ENCODE data around the gene SLC48A1.

Gene SLC48A1

DNA sequence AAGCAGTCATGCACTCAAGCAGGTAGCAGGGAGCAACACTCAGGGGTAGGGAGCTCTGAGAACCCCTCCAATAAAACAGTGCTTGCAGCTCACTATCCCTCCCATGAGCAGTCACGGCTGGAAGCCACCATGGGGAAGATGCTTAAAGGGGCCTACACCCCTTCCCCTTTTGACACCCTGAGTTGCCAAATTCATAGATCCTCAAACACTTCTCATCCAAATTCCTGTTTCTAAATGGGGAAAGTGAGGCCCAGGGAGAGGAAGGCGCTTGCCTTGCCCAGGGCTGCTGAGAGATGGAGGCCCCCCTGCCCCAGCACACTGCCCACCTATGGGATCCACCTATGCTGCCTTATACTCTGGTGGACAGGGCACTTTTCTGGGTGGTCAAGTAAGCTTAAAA, 40.5 kb upstream of the SLC48A1 start:
- TF ChIP-seq, protein P1, sequence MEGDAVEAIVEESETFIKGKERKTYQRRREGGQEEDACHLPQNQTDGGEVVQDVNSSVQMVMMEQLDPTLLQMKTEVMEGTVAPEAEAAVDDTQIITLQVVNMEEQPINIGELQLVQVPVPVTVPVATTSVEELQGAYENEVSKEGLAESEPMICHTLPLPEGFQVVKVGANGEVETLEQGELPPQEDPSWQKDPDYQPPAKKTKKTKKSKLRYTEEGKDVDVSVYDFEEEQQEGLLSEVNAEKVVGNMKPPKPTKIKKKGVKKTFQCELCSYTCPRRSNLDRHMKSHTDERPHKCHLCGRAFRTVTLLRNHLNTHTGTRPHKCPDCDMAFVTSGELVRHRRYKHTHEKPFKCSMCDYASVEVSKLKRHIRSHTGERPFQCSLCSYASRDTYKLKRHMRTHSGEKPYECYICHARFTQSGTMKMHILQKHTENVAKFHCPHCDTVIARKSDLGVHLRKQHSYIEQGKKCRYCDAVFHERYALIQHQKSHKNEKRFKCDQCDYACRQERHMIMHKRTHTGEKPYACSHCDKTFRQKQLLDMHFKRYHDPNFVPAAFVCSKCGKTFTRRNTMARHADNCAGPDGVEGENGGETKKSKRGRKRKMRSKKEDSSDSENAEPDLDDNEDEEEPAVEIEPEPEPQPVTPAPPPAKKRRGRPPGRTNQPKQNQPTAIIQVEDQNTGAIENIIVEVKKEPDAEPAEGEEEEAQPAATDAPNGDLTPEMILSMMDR (IDR thresholded peaks at IDR 0.05; ENCODE audit: low read depth, low read length, missing control alignments) = no peak
- H3K4me3 ChIP-seq (ENCODE audit: low read depth, low read length) = no peak overlapping the region
- in situ Hi-C loops (cut with HindIII; ENCODE audit: low sequenced_read_pairs) = no loop called here
- DNase-seq (ENCODE audit: low read depth) = no peak

DNA sequence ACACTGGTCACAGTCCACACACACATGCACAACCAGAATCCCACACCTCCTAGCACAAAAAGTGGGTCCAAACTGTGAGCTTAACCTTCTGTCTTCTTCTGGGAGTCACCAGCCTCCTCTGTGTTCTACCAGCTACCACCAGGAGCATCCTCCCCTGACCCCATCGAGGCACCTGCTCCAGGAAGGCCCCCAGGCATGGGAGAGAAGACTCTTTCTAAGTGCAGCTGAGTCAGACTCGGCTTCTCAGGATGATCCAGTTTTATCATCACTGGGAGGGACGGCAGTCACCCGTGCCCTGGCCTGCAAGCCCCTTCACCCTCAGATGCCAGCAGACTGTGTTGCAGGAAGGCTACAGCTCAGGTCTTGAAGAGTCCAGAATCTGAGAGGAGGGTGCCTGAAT, 39.9 kb upstream of the SLC48A1 start:
- in situ Hi-C loops (cut with HindIII; ENCODE audit: low sequenced_read_pairs) = no loop called here
- TF ChIP-seq, protein P1 (IDR thresholded peaks at IDR 0.05; ENCODE audit: low read depth, low read length, missing control alignments) = no peak

DNA sequence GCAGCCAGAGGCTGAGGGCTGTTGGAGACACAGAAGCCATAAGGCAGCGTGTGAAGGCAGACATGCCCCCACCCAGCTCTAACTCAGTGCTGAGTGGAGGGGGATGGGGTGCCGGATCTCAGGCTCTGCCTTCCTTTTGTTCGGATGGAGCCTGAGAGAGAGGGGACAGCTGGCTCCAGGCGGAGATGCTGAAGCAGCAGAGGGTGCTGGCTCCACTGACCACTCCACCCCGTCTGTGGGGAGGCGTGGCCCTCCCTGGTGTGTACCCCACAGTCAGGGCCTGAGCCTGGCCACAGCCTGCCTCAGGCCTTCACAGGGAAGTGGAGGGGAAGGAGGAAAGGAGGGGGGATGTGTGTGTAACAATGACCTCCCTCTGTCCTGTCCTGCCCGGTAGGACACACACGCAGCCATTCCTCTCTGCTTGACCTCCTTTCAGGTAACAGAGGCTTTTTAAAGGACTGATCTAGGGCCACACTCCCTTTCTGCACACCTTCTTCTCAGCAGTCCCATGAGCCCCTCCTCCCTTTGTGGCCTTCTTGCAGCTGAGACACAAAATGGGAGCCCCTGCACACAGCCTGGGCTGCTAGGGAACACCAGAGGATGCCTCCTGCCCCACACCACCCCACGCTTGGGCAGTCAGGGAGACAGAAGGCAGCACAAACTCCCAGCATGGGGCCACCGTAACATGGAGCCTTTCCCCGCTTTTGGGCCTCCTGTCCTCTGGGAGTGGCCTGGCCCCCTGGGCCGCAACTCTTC, 38.1 kb upstream of the SLC48A1 start:
- in situ Hi-C loops (cut with HindIII; ENCODE audit: low sequenced_read_pairs) = no loop called here
- no peak for DNase-seq (ENCODE audit: low read depth)
- TF ChIP-seq, protein P1 (IDR thresholded peaks at IDR 0.05; ENCODE audit: low read depth, low read length, missing control alignments) = no peak
- no peak overlapping the region for H3K4me3 ChIP-seq (ENCODE audit: low read depth, low read length)

More for the DNA sequence above, 39.9 kb upstream of the SLC48A1 start:
- DNase-seq (ENCODE audit: low read depth) = no peak
- no peak overlapping the region for H3K4me3 ChIP-seq (ENCODE audit: low read depth, low read length)

DNA sequence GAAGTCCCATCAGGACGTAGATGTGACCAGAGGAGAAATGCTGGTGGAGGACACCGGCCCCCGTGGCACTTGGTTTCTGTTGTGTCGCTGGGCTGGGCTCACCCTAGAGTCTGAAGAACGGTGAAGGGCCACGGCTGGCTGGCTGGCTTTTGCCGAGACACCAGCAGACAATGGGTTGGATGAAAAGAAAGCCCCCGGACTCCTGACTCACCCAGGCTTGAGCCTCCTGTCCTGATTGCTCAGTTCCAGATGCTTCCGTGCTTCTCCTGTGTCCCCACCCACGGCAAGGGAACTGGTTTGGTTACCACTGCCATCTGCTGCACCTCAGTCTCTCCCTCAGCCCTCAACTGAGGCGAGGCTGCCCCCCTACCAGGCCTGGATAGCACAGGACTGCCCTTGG, 37.4 kb upstream of the SLC48A1 start:
- H3K4me3 ChIP-seq (ENCODE audit: low read depth, low read length) = no peak overlapping the region
- TF ChIP-seq, protein P1 (IDR thresholded peaks at IDR 0.05; ENCODE audit: low read depth, low read length, missing control alignments) = no peak
- no peak for DNase-seq (ENCODE audit: low read depth)
- in situ Hi-C loops (cut with HindIII; ENCODE audit: low sequenced_read_pairs) = no loop called here

DNA sequence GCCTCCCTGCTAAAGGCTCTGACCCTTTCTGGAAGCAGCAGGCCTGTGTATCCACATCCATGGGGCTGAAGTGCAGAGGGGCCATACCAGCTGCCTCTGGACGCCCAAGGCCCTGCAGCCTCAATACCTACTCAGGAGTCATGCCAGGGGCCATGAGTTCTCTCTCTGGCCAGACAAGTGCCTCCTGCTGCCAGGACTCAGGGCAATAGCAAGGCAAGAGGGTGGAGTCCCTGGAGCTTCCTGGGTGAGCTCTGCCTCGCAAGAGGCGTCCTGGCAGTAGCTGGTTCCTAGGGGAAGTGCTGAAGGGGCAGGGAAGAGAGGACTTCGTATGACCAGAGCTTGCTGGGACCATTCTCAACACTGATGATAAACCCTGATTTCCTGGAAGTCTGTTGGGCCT, 36.8 kb upstream of the SLC48A1 start:
- TF ChIP-seq, protein P1 (IDR thresholded peaks at IDR 0.05; ENCODE audit: low read depth, low read length, missing control alignments) = no peak
- DNase-seq (ENCODE audit: low read depth) = no peak
- in situ Hi-C loops (cut with HindIII; ENCODE audit: low sequenced_read_pairs) = no loop called here
- no peak overlapping the region for H3K4me3 ChIP-seq (ENCODE audit: low read depth, low read length)

DNA sequence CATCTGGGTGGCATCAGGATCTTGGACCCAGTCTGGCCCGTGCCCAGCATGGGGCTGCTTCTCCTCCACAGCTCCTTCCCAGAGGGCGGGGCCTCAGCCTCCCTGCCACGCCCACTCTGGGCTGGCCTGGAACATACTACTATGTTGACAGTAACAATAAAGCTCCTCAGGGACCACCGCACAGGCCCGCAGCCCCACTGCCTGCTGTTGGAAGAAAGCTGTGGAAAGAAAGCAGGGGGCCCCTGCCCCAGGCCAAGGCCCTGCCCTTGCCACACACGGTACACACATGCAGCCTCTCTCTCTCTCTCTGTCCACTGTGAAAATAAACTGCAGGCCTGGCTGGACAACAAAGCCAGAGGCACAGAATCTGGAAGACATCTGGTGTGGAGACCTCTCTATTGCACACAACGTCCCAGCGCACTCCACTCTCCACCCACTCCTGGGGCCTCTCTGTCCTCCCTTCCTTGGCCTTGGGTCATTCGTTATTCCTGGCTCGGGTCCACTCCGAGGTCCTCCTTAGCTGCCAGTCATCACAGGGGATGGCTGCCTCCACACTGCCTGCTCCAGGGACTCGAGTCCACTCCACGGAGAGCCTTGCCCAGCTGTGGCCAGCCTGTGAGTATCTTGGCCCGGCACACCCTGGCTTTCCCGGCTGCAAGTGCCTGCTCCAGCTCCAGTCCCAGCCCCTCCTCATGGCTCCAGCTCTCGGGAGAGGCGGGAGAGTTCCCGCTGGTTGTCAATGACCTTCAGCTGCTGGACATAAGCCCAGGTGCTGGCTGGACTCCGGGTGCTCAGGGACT, 36.0 kb upstream of the SLC48A1 start:
- TF ChIP-seq, protein P1 (IDR thresholded peaks at IDR 0.05; ENCODE audit: low read depth, low read length, missing control alignments) = no peak
- no peak overlapping the region for H3K4me3 ChIP-seq (ENCODE audit: low read depth, low read length)
- DNase-seq (ENCODE audit: low read depth) = no peak
- in situ Hi-C loops (cut with HindIII; ENCODE audit: low sequenced_read_pairs) = no loop called here
